ENCODE measurements around the gene DDIAS.
"Not testable (repeated sequence)": the region's sequence is repeated elsewhere in the genome, so short reads cannot be mapped to it uniquely, and the experiment has no call there.

Gene DDIAS

GRCh38 chr11:82892611-82893169, 8.8 kb upstream of the DDIAS start:
- DNase-seq = no peak

GRCh38 chr11:82895437-82896091, 6.0 kb upstream of the DDIAS start:
- DNase-seq = peak in 1 of 2 donors; percentile 47

GRCh38 chr11:82896183-82896582, 5.4 kb upstream of the DDIAS start:
- no peak for DNase-seq

- no peak for DNase-seq
Measured at GRCh38 chr11:82898241-82898640, 3.3 kb upstream of the DDIAS start.

GRCh38 chr11:82899186-82899820, 2.2 kb upstream of the DDIAS start:
- peak; percentile 7 to 36 for DNase-seq

GRCh38 chr11:82899957-82900276, 1.6 kb upstream of the DDIAS start:
- DNase-seq = no peak

- DNase-seq = peak; percentile 93 to 94
Measured at GRCh38 chr11:82900277-82901164, 1.0 kb upstream of the DDIAS start, which contains the start of gene PRCP. Gene PRCP (minus strand): TSS chr11:82900430. CDS start chr11:82900402, 28 bp downstream.

- no peak for DNase-seq
Measured at GRCh38 chr11:82901922-82902485, 468 bp downstream of the DDIAS start.

GRCh38 chr11:82902880-82903279, 1.3 kb downstream of the DDIAS start:
- no peak for DNase-seq

- DNase-seq = no peak
Measured at GRCh38 chr11:82903843-82904586, 2.5 kb downstream of the DDIAS start.

GRCh38 chr11:82906236-82906635, 4.7 kb downstream of the DDIAS start:
- DNase-seq = peak in 1 of 2 donors; percentile 38

- DNase-seq = no peak
Measured at GRCh38 chr11:82906931-82907330, 5.4 kb downstream of the DDIAS start.

- peak in 1 of 2 donors; percentile 36 for DNase-seq
Measured at GRCh38 chr11:82907371-82907770, 5.8 kb downstream of the DDIAS start.

- DNase-seq = no peak
Measured at GRCh38 chr11:82908311-82908710, 6.8 kb downstream of the DDIAS start.

GRCh38 chr11:82909015-82909640, 7.6 kb downstream of the DDIAS start:
- DNase-seq = no peak

- DNase-seq = not testable (repeated sequence)
Measured at GRCh38 chr11:82919786-82920185, 18.2 kb downstream of the DDIAS start.

- peak in 1 of 2 donors; percentile 44 for DNase-seq
Measured at GRCh38 chr11:82920227-82920626, 18.7 kb downstream of the DDIAS start.

- DNase-seq = not testable (repeated sequence)
Measured at GRCh38 chr11:82922396-82923173, 21.0 kb downstream of the DDIAS start.

- no peak for DNase-seq
Measured at GRCh38 chr11:82924522-82925224, 23.1 kb downstream of the DDIAS start.

GRCh38 chr11:82927264-82927880, 25.8 kb downstream of the DDIAS start:
- DNase-seq = peak; percentile 43 to 75
